Ectodermal cell (in vitro differentiated cells): ENCODE results near the gene HOXB9.

Experiments used
- H3K27ac ChIP-seq: 2 replicates; pipeline ENCODE4 v1.7.0; 2013; ENCODE audit warnings: mild to moderate bottlenecking, low read depth, low read length; ENCODE audit not compliant: insufficient read depth, poor library complexity, severe bottlenecking
- H3K27me3 ChIP-seq: 2 replicates; pipeline ENCODE4 v1.7.0; 2013; ENCODE audit warnings: mild to moderate bottlenecking, low read length; ENCODE audit not compliant: insufficient read depth, control insufficient read depth, poor library complexity, severe bottlenecking
- H3K36me3 ChIP-seq: one replicate; pipeline ENCODE4 v1.7.0; 2013; ENCODE audit warnings: low read length; ENCODE audit not compliant: control insufficient read depth, insufficient read depth
- H3K4me1 ChIP-seq: one replicate; pipeline ENCODE4 v1.7.0; 2013; ENCODE audit warnings: low read length; ENCODE audit not compliant: control insufficient read depth, insufficient read depth
- H3K4me3 ChIP-seq: 2 replicates; pipeline ENCODE4 v1.7.0; 2013; ENCODE audit warnings: low read depth, low read length, control low read depth; ENCODE audit not compliant: insufficient read depth
- H3K9me3 ChIP-seq: 2 replicates; pipeline ENCODE4 v1.7.0; 2013; ENCODE audit warnings: mild to moderate bottlenecking, low read length, moderate library complexity; ENCODE audit not compliant: control insufficient read depth
- WGBS, 2 experiments: methylation state at CpG; one replicate each; pipeline ENCODE4 v1.1.7; 2013; ENCODE audit warnings: missing lambda C conversion rate in 2 of 2; 5-methylcytosine and 5-hydroxymethylcytosine counted together

HOXB9 gene

DNA sequence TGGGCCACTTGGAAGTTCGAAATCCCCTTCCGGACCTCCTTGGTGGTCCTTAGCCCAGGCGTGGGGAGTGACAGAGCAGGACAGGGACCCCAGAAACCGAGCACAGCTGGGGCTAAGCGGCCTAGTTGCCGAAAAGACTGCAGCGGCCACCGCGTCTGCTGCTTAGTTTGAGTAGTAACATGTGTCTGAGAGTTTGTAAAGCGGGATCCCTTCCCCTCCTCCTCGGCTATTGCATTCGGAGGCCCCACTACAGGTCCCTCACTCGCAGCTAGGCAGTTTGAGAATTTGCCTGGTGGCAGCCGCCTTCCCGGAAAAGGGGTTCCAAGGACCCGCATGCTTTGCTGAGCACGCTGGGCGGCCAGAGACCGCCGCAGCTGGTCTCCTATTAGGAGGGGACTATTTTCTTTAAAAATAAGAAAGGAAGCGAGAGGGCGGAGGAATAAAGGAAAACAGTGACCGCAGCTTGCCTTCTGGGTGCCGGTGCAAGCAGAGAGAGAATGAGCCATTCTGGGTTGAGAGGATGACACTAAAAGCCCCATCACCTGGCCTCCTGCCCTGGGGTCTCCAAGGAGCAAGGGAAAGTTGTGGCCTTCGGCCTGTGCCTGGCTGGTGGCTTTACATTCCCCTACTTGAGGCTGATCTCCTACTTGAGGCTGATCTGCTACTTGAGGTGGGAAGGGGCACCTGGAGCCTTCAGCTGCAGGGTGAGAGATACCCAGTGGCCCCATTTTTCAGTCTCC is 31.4 kb downstream of the HOXB9 start:
- H3K27ac ChIP-seq: no peak overlapping the region
- H3K4me3 ChIP-seq: no peak overlapping the region
- 8 to 9% methylated on average over 25 of the region's 25 CpGs for WGBS, 2 experiments
- H3K36me3 ChIP-seq: no peaks in the 10 kb centered on the region
- no peaks in the 10 kb centered on the region for H3K9me3 ChIP-seq
- peaks cover 100% of the 10 kb centered on the region for H3K27me3 ChIP-seq
- H3K4me1 ChIP-seq: peaks cover 3% of the 10 kb centered on the region

DNA sequence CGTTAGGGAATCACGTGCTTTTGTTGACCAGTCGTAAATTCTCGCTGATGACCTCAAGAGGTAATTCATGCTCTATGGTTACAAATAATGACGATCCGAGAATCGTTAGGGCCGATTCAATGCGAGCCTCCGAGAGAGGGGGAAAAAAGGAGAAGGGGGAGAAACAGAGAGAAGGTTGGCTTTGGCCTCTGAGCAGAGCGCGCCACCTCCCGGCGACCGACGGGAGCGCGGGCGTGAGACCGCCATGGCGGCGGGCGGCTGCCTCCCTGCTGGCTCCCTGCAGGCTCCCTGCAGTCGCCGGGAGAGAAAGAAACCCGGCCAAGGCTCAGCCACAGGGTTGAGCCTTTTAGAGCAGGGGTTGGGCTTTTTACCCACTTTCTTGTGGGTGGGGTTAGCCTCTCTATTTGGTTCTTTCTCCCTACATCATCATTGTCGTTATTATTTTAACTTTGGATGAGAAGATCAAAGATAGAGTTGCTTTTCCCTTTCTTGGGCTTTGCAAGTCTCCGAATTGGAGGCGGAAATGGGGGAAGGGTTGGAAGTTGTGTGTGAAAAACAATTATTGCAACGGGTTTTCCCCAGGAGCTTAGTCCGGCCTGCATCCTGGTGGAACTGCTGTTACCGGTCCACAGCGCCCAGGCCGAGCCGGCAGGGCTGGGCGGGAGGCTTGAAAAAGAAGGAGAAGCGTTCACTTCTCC is 32.2 kb downstream of the HOXB9 start:
- no peak overlapping the region for H3K4me3 ChIP-seq
- no peak overlapping the region for H3K27ac ChIP-seq
- H3K36me3 ChIP-seq: no peaks in the 10 kb centered on the region
- H3K4me1 ChIP-seq: peaks cover 3% of the 10 kb centered on the region
- 1% methylated on average over 36 to 37 of the region's 37 CpGs for WGBS, 2 experiments
- peaks cover 100% of the 10 kb centered on the region for H3K27me3 ChIP-seq
- H3K9me3 ChIP-seq: no peaks in the 10 kb centered on the region

DNA sequence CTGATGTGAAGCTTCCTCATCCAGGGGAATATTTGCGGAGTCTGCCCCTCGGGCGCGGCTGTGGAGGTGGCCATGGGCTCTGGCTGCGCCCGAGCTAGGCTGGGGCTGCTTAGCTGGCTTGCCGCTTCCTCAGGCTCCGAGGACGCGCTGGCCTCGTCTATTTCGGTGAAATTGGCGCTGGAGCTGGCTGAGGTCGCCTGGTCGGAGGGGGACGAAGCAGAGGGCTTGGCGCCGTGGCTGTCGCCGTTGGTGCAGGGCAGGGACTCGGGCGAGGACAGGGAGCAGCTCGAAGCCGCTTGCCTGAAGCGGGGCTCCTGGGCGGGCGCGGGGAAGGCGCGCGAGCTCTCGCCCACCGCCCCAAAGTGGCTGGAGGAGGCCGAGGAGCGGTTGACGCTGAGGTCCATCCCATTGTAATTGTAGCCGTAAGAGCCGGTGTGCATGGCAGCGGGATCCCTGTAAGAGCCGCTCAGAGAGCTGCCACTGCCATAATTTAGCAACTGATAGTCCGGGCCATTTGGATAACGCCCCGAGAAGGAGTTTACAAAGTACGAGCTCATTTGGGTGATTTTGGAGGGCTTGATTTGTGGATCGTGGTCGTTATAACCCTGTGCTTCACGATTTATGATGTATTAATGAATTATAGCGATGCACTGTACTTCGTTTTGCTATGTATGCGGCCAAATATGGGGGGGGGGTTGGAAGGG is 32.9 kb downstream of the HOXB9 start, which contains the start of gene HOXB5:
Gene HOXB5 (minus strand): TSS at position 654 of the 704 bp plus-strand sequence. CDS start 97 bp downstream, at position 557.
- Histone ChIP-seq H3K4me1 (peaks cover 3% of the 10 kb centered on the region), H3K27me3 (peaks cover 100% of the 10 kb centered on the region), H3K9me3 (no peaks in the 10 kb centered on the region), H3K4me3 (peak within 1 kb of the TSS; percentile 13), H3K36me3 (no peaks in the 10 kb centered on the region), H3K27ac (no peak within 1 kb of the TSS)
- 3 to 4% methylated on average over 50 of the region's 50 CpGs for WGBS, 2 experiments

DNA sequence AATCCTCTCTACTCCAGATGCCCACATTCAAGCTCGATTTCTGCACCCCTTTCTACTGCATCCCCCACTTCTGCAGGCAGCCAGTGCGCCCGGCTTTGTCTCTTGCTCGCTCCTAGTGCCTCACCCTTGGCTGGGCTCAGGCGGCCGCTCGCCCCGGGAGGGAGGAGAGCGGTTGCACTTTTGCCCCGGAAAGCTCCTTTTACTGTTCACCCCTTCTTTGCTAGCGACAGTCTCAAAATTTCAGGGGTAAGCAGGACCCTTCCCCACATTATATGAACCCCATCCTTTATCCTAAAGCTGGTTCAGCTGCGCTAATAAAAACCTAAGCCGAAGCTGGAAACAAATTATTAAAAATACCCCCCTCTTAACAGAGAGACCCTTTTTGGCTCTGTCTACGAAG is 33.6 kb downstream of the HOXB9 start:
- no peaks in the 10 kb centered on the region for H3K9me3 ChIP-seq
- H3K4me3 ChIP-seq: no peak overlapping the region
- H3K4me1 ChIP-seq: peaks cover 3% of the 10 kb centered on the region
- H3K36me3 ChIP-seq: no peaks in the 10 kb centered on the region
- H3K27ac ChIP-seq: no peak overlapping the region
- WGBS, 2 experiments: 10 to 11% methylated on average over 14 of the region's 14 CpGs
- peaks cover 100% of the 10 kb centered on the region for H3K27me3 ChIP-seq

DNA sequence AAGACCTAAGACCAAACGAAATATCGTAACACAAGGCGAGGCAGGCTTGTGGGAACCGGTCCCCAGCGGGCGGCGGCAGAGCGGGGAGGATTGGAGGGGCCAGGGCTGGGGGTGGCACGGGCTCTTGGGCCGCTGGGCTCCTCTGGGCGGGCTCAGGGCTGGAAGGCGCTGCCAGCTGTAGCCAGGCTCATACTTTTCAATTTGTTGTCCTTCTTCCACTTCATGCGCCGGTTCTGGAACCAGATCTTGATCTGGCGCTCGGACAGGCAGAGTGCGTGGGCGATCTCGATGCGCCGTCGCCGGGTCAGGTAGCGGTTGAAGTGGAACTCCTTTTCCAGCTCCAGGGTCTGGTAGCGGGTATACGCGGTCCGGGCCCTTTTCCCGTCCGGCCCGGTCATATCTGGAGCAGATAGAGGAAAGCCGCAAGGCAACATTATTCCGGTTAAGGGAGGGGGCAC is 34.1 kb downstream of the HOXB9 start:
- H3K9me3 ChIP-seq: no peaks in the 10 kb centered on the region
- no peak overlapping the region for H3K27ac ChIP-seq

DNA sequence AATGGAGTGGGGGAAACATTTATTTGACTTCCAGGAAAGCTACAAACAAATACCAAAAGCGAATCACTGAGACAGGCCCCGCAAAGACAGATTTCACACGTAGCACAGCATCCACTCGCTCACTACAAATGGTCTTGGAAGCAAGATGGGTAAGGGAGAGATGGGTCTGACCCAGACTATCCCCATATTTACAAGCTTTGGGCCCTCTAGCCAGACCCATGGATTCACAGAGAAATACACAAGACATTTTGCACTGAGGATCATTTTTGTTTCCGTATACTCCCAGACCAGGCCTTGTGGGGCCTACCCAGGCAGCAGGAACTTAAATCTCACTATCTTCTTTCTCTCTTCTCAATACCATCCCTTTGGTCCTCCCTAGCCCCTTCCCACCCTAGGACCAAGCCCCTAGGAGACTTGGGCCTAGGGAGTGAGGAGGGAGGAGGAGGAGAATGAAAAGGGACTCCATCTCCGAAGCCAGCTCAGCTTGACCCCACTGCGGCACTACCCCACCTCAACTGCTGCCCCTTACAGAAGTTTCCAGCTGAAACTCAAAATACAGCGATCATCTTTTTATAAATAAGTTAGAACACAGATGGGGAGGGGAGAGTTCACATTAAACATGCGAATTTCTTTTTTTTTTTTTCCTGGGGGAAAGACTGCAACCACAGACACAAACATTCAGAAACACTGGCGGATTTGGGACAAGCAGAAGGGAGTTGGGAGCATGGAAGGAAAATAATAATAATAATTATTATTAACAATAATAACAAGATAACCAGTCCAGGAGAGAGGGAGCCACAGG is 34.7 kb downstream of the HOXB9 start:
- H3K9me3 ChIP-seq: no peaks in the 10 kb centered on the region
- no peaks in the 10 kb centered on the region for H3K36me3 ChIP-seq
- H3K4me3 ChIP-seq: no peak overlapping the region
- H3K4me1 ChIP-seq: peaks cover 3% of the 10 kb centered on the region
- peaks cover 100% of the 10 kb centered on the region for H3K27me3 ChIP-seq
- 52 to 59% methylated on average over 7 to 9 of the region's 10 CpGs for WGBS, 2 experiments
- H3K27ac ChIP-seq: no peak overlapping the region

More for the DNA sequence above, 34.1 kb downstream of the HOXB9 start:
- Histone ChIP-seq H3K36me3 (no peaks in the 10 kb centered on the region), H3K4me3 (no peak overlapping the region), H3K4me1 (peaks cover 3% of the 10 kb centered on the region), H3K27me3 (peaks cover 100% of the 10 kb centered on the region)
- WGBS, 2 experiments: 7 to 8% methylated on average over 33 of the region's 33 CpGs

DNA sequence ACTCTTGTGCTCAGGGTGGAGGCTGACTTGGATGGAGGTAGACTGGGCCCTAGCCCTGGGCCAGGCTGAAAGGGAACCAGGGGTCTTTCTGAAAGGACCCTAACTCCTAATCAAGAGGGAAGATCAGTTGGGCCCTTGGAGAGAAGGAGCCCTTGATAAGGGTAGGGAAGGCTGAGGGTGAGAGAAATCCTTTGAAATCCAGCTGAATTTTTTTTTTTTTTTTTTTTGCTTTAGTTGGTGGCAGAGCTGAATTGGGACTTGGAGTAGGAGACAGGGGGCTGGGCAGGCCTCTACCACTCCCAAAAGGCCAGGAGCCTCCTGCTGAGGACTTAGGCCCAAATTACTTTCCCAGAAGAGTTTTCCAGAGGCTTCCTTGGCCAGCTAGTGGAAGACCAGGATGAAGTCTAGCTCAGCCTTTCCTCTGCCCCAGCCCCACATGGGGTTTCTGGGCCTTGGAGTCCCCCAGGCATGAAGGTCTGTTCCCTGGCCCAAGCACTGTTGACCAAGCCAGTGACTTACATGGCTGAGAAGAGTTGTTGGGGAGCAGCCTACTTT is 35.5 kb downstream of the HOXB9 start:
- Histone ChIP-seq H3K36me3 (no peaks in the 10 kb centered on the region), H3K4me3 (no peak overlapping the region), H3K9me3 (no peaks in the 10 kb centered on the region), H3K4me1 (peaks cover 3% of the 10 kb centered on the region), H3K27me3 (peaks cover 100% of the 10 kb centered on the region), H3K27ac (no peak overlapping the region)

DNA sequence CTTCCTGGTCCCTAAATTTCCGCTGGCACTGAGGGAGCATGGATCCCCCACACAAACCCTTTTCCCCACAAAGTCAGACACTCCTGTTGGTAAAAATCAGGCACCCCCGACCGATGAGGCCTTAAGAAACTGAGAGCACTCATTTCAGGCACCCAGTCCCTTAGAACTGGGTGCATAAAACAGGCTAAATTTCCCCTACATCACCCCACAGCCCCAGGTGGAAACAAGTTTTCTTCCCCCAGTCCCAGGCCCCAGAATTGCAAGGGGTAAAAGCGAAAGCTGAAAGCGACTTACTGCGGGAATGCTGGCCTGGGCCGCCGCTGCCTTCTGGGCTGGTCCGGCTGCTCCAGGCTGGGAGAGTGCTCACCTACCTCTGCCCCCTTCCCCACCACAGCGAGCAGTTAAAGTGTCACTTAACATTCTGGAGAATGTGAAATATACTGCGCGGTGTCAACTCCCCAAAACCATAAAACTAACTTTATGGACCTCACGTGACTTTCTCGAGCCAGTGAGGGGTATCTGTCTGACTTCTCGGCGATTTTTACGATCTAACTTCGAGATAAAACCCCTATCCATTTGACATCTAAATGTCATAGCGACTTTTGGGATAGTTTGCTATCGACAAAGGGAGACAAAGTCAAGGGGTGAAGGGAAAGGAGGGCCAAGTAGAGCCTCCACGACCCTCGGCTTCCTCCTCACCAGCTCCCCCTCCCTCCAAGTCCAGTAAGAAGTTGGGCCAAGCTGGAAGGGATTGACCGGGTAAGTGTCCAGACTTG is 36.1 kb downstream of the HOXB9 start, which contains the start of gene HOXB3:
Gene HOXB3 (minus strand): TSS at position 411 of the 776 bp plus-strand sequence. CDS start 37,767 bp downstream, outside the sequence.
- Histone ChIP-seq H3K27ac (no peak within 1 kb of the TSS), H3K4me3 (no peak within 1 kb of the TSS), H3K27me3 (peaks cover 100% of the 10 kb centered on the region), H3K9me3 (no peaks in the 10 kb centered on the region), H3K36me3 (no peaks in the 10 kb centered on the region), H3K4me1 (peaks cover 3% of the 10 kb centered on the region)
- WGBS, 2 experiments: 9% methylated on average over 23 of the region's 23 CpGs
